Ascending aorta (tissue), 2 donors: ENCODE results near the gene SPATC1L. TPM values are rescaled to one million over a fixed set of nuclear protein-coding genes. Genes with fewer than 3 reads are reported as not detected.
A peak's percentile ranks its signal among the peaks of the same experiment; 100 is the strongest.

Experiments
- DNase-seq, 2 donors: peaks; one replicate each; pipeline ENCODE4 v3.0.0-alpha.2; 2019; ENCODE audit warnings: low spot score in 2 of 2
- H3K27ac ChIP-seq, 2 donors: fragments of 200-600 bp; sonication (generic); one replicate each; pipeline ENCODE4 v1.5.1; 2016 to 2017; ENCODE audit warnings: mild to moderate bottlenecking in 1 of 2
- H3K27me3 ChIP-seq: fragments of 200-600 bp; sonication (generic); one replicate; pipeline ENCODE4 v1.5.1; 2017
- H3K36me3 ChIP-seq, 2 donors: fragments of 200-600 bp; sonication (generic); one replicate each; pipeline ENCODE4 v1.5.1; 2016
- H3K4me1 ChIP-seq, 2 donors: fragments of 200-600 bp; sonication (generic); one replicate each; pipeline ENCODE4 v1.5.1; 2016 to 2017; ENCODE audit warnings: mild to moderate bottlenecking in 1 of 2
- H3K4me3 ChIP-seq, 2 donors: fragments of 200-600 bp; sonication (generic); one replicate each; pipeline ENCODE4 v1.5.1; 2016 to 2017; ENCODE audit warnings: mild to moderate bottlenecking in 1 of 2
- H3K9me3 ChIP-seq, 2 donors: fragments of 200-600 bp; sonication (generic); one replicate each; pipeline ENCODE4 v1.5.1; 2016
- CTCF ChIP-seq, 3 experiments: fragments of 200-600 bp in 2 of 3; fragments of 450-650 bp in 1 of 3; sonication (generic) in 2 of 3; IDR thresholded peaks; one replicate each; pipeline ENCODE4 v1.5.1; 2016 to 2019; ENCODE audit warnings: antibody characterized with exemption in 3 of 3, mild to moderate bottlenecking in 1 of 3, moderate library complexity in 1 of 3
- intact Hi-C: fragments of 100-400 bp; cut with DNase I; formaldehyde crosslinking; loops from one replicate; pipeline ENCODE4 v1.15.1; 2023
- total RNA-seq: library from RNA; depleted of rRNA; stranded (reverse); fragments of >200 nt; gene quantifications from one replicate; pipeline ENCODE4 v1.1.0, GENCODE V29; 2016

Gene SPATC1L
- 37.4 TPM for total RNA-seq

GRCh38 chr21:46183910-46184624 lies at the start of gene SPATC1L:
SPATC1L (minus strand) TSS chr21:46184459; CDS start chr21:46182816, 1,643 bp downstream.
- Histone ChIP-seq H3K36me3 (peaks cover 0 to 8% of the 10 kb centered on the region in 2 donors), H3K27me3 (no peaks in the 10 kb centered on the region), H3K4me3 (peak within 1 kb of the TSS; percentile 42 to 84), H3K9me3 (no peaks in the 10 kb centered on the region), H3K27ac (peak within 1 kb of the TSS; percentile 40 to 85), H3K4me1 (peaks cover 0 to 2% of the 10 kb centered on the region in 2 donors)
- no peak for TF ChIP-seq CTCF (IDR thresholded peaks at IDR 0.05)
- DNase-seq, result peak in 1 of 2 donors; percentile 69
- intact Hi-C loops, result no loop called here

- Histone ChIP-seq H3K27ac (peak overlapping the region; percentile 75 to 81), H3K4me3 (peak overlapping the region in 1 of 2 donors; percentile 79), H3K27me3 (no peaks in the 10 kb centered on the region), H3K36me3 (peaks cover 15 to 18% of the 10 kb centered on the region in 2 donors), H3K9me3 (no peaks in the 10 kb centered on the region), H3K4me1 (peaks cover 15 to 16% of the 10 kb centered on the region in 2 donors)
- intact Hi-C loops, result loop anchor here (1.0 to 5.0 kb wide), 6 partner anchors 56 to 587 kb away; partner anchors contain the start of genes C21orf58, DIP2A, PCBP3 and YBEY
- no peak for TF ChIP-seq CTCF (IDR thresholded peaks at IDR 0.05)
- no peak for DNase-seq
Observed at GRCh38 chr21:46229923-46230260, 45.6 kb upstream of the SPATC1L start.

- Histone ChIP-seq H3K27ac (peak overlapping the region; percentile 75 to 81), H3K4me1 (peaks cover 15 to 16% of the 10 kb centered on the region in 2 donors), H3K4me3 (peak overlapping the region; percentile 53 to 79), H3K9me3 (no peaks in the 10 kb centered on the region), H3K27me3 (no peaks in the 10 kb centered on the region), H3K36me3 (peaks cover 12 to 13% of the 10 kb centered on the region in 2 donors)
- intact Hi-C loops, result loop anchor here (1.0 to 5.0 kb wide), 6 partner anchors 57 to 587 kb away; partner anchors contain the start of genes C21orf58, DIP2A, PCBP3 and YBEY
- DNase-seq, result no peak
- TF ChIP-seq CTCF (IDR thresholded peaks at IDR 0.05), result peak; percentile 36 to 80 (median 74)
Observed at GRCh38 chr21:46229133-46229922, 45.1 kb upstream of the SPATC1L start.

DNA sequence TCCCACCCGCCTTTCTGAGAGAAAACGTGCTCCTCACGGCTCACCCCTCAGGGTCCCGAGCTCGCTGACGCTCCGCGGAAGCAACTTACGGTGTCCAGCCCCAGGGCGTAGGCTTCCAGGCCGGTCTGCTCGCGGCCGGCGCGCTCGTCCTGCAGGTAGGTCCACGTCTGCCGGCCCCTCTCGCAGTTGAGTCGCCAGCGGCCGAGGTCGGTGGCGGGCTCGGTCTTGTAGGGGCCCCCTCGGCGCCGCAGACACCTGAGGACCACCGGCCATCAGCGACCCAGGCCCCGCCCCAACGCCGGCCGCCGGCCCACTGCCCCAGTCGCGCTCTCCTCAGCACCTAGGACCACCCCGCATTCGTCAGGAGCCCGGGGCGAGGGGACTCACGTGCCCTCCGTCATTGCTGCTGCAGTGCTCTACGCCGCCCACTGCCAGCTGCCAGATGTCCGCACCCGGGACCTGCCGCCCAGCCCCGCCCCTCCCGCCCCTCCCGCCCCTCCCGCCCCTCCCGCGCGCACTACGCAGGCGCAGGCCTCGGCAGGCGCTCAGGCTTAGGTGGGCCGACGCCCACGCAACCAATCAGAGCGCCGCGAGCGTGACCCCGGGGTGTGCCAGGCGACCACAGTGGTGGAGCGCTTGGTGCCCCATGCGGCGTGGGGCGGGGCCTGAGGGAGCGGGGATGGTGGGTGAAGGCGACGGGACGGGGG lies 44.2 kb upstream of the SPATC1L start, which contains the start of gene LSS:
Gene LSS (minus strand): TSS at position 430 of the 707 bp plus-strand sequence. CDS start 29 bp downstream, at position 401.
- Histone ChIP-seq H3K27ac (peak within 1 kb of the TSS; percentile 81 to 88), H3K4me3 (peak within 1 kb of the TSS; percentile 65 to 79), H3K9me3 (no peaks in the 10 kb centered on the region), H3K4me1 (peaks cover 15 to 16% of the 10 kb centered on the region in 2 donors), H3K36me3 (peaks cover 5 to 7% of the 10 kb centered on the region in 2 donors), H3K27me3 (no peaks in the 10 kb centered on the region)
- intact Hi-C loops, result loop anchor here (1.0 to 5.0 kb wide), 6 partner anchors 58 to 586 kb away; partner anchors contain the start of genes C21orf58, DIP2A, PCBP3 and YBEY
- peak; percentile 93 to 98 for DNase-seq
- no peak for TF ChIP-seq CTCF (IDR thresholded peaks at IDR 0.05)

GRCh38 chr21:46227811-46228344 lies 43.6 kb upstream of the SPATC1L start:
- Histone ChIP-seq H3K4me3 (peak overlapping the region; percentile 65 to 79), H3K27me3 (no peaks in the 10 kb centered on the region), H3K36me3 (peaks cover under 1 to 1% of the 10 kb centered on the region in 2 donors), H3K27ac (peak overlapping the region; percentile 81 to 88), H3K9me3 (no peaks in the 10 kb centered on the region), H3K4me1 (peaks cover 15 to 16% of the 10 kb centered on the region in 2 donors)
- DNase-seq, result no peak
- TF ChIP-seq CTCF (IDR thresholded peaks at IDR 0.05), result no peak
- intact Hi-C loops, result loop anchor here (2.0 to 5.0 kb wide), 4 partner anchors 229 to 585 kb away; partner anchors contain the start of genes DIP2A and PCBP3
